ENCODE data around the gene ATP5IF1.
A peak's percentile ranks its signal among the peaks of the same experiment; 100 is the strongest.

Gene ATP5IF1

DNA sequence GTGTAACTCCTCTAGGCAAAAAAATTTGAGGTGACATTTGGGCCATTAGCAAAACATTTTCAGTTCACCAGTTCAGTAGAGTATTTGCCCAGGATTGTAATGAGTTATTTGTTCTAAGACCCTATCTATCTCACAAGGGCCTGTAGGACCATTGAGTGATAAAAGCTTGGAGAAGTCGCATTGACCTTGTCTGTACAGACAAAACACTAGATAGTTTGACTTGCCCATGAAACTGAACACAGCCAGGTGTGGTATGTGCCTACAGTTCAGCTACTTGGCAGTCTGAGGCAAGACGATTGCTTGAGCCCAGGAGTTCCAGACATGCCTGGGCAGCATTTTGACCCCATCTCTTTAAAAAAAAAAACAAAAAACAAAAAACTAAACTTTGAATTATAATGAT is 3.1 kb downstream of the ATP5IF1 start:
- Histone ChIP-seq H3K4me3 (ENCODE audit: insufficient read length, low read depth) (no peak overlapping the region), H3K9ac (ENCODE audit: insufficient read length, low read depth) (no peak overlapping the region), H3K36me3 (ENCODE audit: insufficient read depth, insufficient read length, low read length) (peaks cover 30% of the 10 kb centered on the region), H3K9me3 (ENCODE audit: insufficient read depth, low read length) (no peaks in the 10 kb centered on the region), H3K27me3 (ENCODE audit: insufficient read depth, insufficient read length) (no peaks in the 10 kb centered on the region), H3K4me1 (ENCODE audit: insufficient read depth, insufficient read length) (no peaks in the 10 kb centered on the region)
- no peak for DNase-seq (ENCODE audit: low read depth, low spot score)
- TF ChIP-seq YY1 (IDR thresholded peaks at IDR 0.05; ENCODE audit: insufficient read depth, insufficient read length): no peak
- no peak for TF ChIP-seq SUZ12 (IDR thresholded peaks at IDR 0.05; ENCODE audit: extremely low read depth, insufficient read depth, insufficient read length)
- no peak for TF ChIP-seq ZNF274 (IDR thresholded peaks at IDR 0.05; ENCODE audit: low read depth, low read length)

GRCh38 chr1:28240024-28240423 is 4.1 kb downstream of the ATP5IF1 start:
- Histone ChIP-seq H3K9ac (ENCODE audit: insufficient read length, low read depth) (no peak overlapping the region), H3K4me3 (ENCODE audit: insufficient read length, low read depth) (no peak overlapping the region), H3K4me1 (ENCODE audit: insufficient read depth, insufficient read length) (no peaks in the 10 kb centered on the region), H3K9me3 (ENCODE audit: insufficient read depth, low read length) (no peaks in the 10 kb centered on the region), H3K27me3 (ENCODE audit: insufficient read depth, insufficient read length) (no peaks in the 10 kb centered on the region), H3K36me3 (ENCODE audit: insufficient read depth, insufficient read length, low read length) (peaks cover 32% of the 10 kb centered on the region)
- no peak for DNase-seq (ENCODE audit: low read depth, low spot score)
- TF ChIP-seq YY1 (IDR thresholded peaks at IDR 0.05; ENCODE audit: insufficient read depth, insufficient read length) (no peak), ZNF274 (IDR thresholded peaks at IDR 0.05; ENCODE audit: low read depth, low read length) (no peak), SUZ12 (IDR thresholded peaks at IDR 0.05; ENCODE audit: extremely low read depth, insufficient read depth, insufficient read length) (no peak)

- peaks cover 29% of the 10 kb centered on the region for H3K36me3 ChIP-seq (ENCODE audit: insufficient read depth, insufficient read length, low read length)
- no peak overlapping the region for H3K9ac ChIP-seq (ENCODE audit: insufficient read length, low read depth)
- TF ChIP-seq ZNF274 (IDR thresholded peaks at IDR 0.05; ENCODE audit: low read depth, low read length): no peak
- TF ChIP-seq SUZ12 (IDR thresholded peaks at IDR 0.05; ENCODE audit: extremely low read depth, insufficient read depth, insufficient read length): no peak
- no peak for TF ChIP-seq YY1 (IDR thresholded peaks at IDR 0.05; ENCODE audit: insufficient read depth, insufficient read length)
- H3K4me1 ChIP-seq (ENCODE audit: insufficient read depth, insufficient read length): no peaks in the 10 kb centered on the region
- H3K27me3 ChIP-seq (ENCODE audit: insufficient read depth, insufficient read length): no peaks in the 10 kb centered on the region
- no peaks in the 10 kb centered on the region for H3K9me3 ChIP-seq (ENCODE audit: insufficient read depth, low read length)
- DNase-seq (ENCODE audit: low read depth, low spot score): no peak
- H3K4me3 ChIP-seq (ENCODE audit: insufficient read length, low read depth): no peak overlapping the region
Observed at GRCh38 chr1:28241638-28242241, 5.8 kb downstream of the ATP5IF1 start.

DNA sequence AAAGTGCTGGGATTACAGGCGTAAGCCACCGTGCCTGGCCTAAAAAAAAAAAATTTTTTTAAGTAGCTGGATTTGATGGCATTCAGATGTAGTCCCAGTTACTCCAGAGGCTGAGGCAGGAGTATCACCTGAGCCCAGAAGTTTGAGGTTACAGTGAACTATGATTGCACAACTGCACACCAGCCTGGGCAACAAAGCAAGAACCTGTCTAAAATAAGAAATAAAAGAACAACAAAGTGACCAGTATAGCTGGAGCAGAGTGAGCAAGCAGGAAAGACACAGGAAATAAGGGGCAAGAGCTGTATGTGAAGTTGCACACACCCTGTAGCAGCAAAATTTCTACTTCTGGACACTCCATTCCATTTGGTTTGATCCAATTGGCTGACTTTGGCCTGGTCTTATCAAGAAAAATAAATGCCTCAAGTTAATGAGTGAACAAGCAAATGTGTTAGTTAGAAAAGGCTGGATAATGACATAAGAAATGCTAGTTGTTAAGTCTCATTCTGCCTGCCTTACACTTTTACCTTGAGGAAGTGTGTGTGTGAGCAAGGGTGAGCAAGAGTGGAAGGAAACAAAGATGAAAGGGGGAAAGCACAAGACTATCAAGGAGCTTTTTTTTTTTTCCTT is 7.9 kb downstream of the ATP5IF1 start:
- no peaks in the 10 kb centered on the region for H3K9me3 ChIP-seq (ENCODE audit: insufficient read depth, low read length)
- peaks cover 14% of the 10 kb centered on the region for H3K36me3 ChIP-seq (ENCODE audit: insufficient read depth, insufficient read length, low read length)
- H3K4me3 ChIP-seq (ENCODE audit: insufficient read length, low read depth): no peak overlapping the region
- H3K27me3 ChIP-seq (ENCODE audit: insufficient read depth, insufficient read length): no peaks in the 10 kb centered on the region
- peaks cover 5% of the 10 kb centered on the region for H3K4me1 ChIP-seq (ENCODE audit: insufficient read depth, insufficient read length)
- no peak for DNase-seq (ENCODE audit: low read depth, low spot score)
- TF ChIP-seq YY1 (IDR thresholded peaks at IDR 0.05; ENCODE audit: insufficient read depth, insufficient read length) (no peak), SUZ12 (IDR thresholded peaks at IDR 0.05; ENCODE audit: extremely low read depth, insufficient read depth, insufficient read length) (no peak), ZNF274 (IDR thresholded peaks at IDR 0.05; ENCODE audit: low read depth, low read length) (no peak)
- no peak overlapping the region for H3K9ac ChIP-seq (ENCODE audit: insufficient read length, low read depth)

GRCh38 chr1:28244549-28245251 is 8.8 kb downstream of the ATP5IF1 start:
- no peaks in the 10 kb centered on the region for H3K9me3 ChIP-seq (ENCODE audit: insufficient read depth, low read length)
- DNase-seq (ENCODE audit: low read depth, low spot score): no peak
- H3K4me3 ChIP-seq (ENCODE audit: insufficient read length, low read depth): no peak overlapping the region
- no peak overlapping the region for H3K9ac ChIP-seq (ENCODE audit: insufficient read length, low read depth)
- peaks cover 14% of the 10 kb centered on the region for H3K4me1 ChIP-seq (ENCODE audit: insufficient read depth, insufficient read length)
- H3K36me3 ChIP-seq (ENCODE audit: insufficient read depth, insufficient read length, low read length): peaks cover 10% of the 10 kb centered on the region
- H3K27me3 ChIP-seq (ENCODE audit: insufficient read depth, insufficient read length): no peaks in the 10 kb centered on the region
- TF ChIP-seq YY1 (IDR thresholded peaks at IDR 0.05; ENCODE audit: insufficient read depth, insufficient read length): no peak
- TF ChIP-seq ZNF274 (IDR thresholded peaks at IDR 0.05; ENCODE audit: low read depth, low read length): no peak
- TF ChIP-seq SUZ12 (IDR thresholded peaks at IDR 0.05; ENCODE audit: extremely low read depth, insufficient read depth, insufficient read length): no peak

DNA sequence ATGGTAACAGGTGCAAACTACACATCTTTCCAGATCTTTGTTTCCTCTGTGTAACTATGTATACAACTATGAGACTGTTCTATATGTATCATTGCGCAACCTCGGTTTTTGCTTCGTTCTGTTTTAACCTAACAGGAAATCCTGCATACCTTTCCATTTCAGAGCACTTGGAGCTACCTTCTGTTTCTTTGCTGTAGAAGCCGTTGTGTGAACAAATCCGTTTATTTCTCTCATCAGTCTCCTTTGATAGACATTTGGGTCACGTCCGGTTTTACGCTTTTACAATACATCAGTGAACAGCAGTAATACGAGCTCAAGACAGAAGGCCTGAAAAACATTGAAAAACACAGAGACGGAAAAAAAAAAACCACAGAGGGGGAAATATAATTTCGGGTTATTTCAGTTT is 10.5 kb downstream of the ATP5IF1 start:
- TF ChIP-seq SUZ12 (IDR thresholded peaks at IDR 0.05; ENCODE audit: extremely low read depth, insufficient read depth, insufficient read length) (no peak), ZNF274 (IDR thresholded peaks at IDR 0.05; ENCODE audit: low read depth, low read length) (no peak), YY1 (IDR thresholded peaks at IDR 0.05; ENCODE audit: insufficient read depth, insufficient read length) (no peak)
- Histone ChIP-seq H3K4me1 (ENCODE audit: insufficient read depth, insufficient read length) (peaks cover 17% of the 10 kb centered on the region), H3K4me3 (ENCODE audit: insufficient read length, low read depth) (peak overlapping the region; percentile 48), H3K36me3 (ENCODE audit: insufficient read depth, insufficient read length, low read length) (peaks cover 5% of the 10 kb centered on the region), H3K9ac (ENCODE audit: insufficient read length, low read depth) (peak overlapping the region; percentile 37), H3K9me3 (ENCODE audit: insufficient read depth, low read length) (no peaks in the 10 kb centered on the region), H3K27me3 (ENCODE audit: insufficient read depth, insufficient read length) (no peaks in the 10 kb centered on the region)
- no peak for DNase-seq (ENCODE audit: low read depth, low spot score)

GRCh38 chr1:28247612-28248272 is 11.8 kb downstream of the ATP5IF1 start:
- H3K4me3 ChIP-seq (ENCODE audit: insufficient read length, low read depth): no peak overlapping the region
- no peak for DNase-seq (ENCODE audit: low read depth, low spot score)
- H3K9ac ChIP-seq (ENCODE audit: insufficient read length, low read depth): peak overlapping the region; percentile 21
- H3K9me3 ChIP-seq (ENCODE audit: insufficient read depth, low read length): no peaks in the 10 kb centered on the region
- H3K27me3 ChIP-seq (ENCODE audit: insufficient read depth, insufficient read length): no peaks in the 10 kb centered on the region
- H3K4me1 ChIP-seq (ENCODE audit: insufficient read depth, insufficient read length): peaks cover 17% of the 10 kb centered on the region
- TF ChIP-seq ZNF274 (IDR thresholded peaks at IDR 0.05; ENCODE audit: low read depth, low read length): no peak
- TF ChIP-seq YY1 (IDR thresholded peaks at IDR 0.05; ENCODE audit: insufficient read depth, insufficient read length): no peak
- TF ChIP-seq SUZ12 (IDR thresholded peaks at IDR 0.05; ENCODE audit: extremely low read depth, insufficient read depth, insufficient read length): no peak
- peaks cover 3% of the 10 kb centered on the region for H3K36me3 ChIP-seq (ENCODE audit: insufficient read depth, insufficient read length, low read length)
